Motor neuron (in vitro differentiated cells): ENCODE measurements around the gene STS. TPM values are rescaled to one million over a fixed set of nuclear protein-coding genes. Genes with fewer than 3 reads are reported as not detected.

Experiments
- ATAC-seq, 8 experiments: fragments of 200-7000 bp; cut with Tn5 transposase; replicated peaks in 6 of 8; 2 replicates each; pipeline ENCODE4 v1.8.0; 2021; ENCODE audit warnings: mild to moderate bottlenecking in 8 of 8, moderate library complexity in 8 of 8
- H3K27ac ChIP-seq, 2 donors: fragments of 250-450 bp; sonication (Bioruptor Pico); 2 replicates each; pipeline ENCODE4 v1.9.0; 2021; ENCODE audit warnings: antibody characterized with exemption in 2 of 2, mild to moderate bottlenecking in 2 of 2, moderate library complexity in 1 of 2
- H3K4me1 ChIP-seq, 2 donors: fragments of 250-450 bp; sonication (Bioruptor Pico); replicated peaks in 1 of 2; 2 replicates each; pipeline ENCODE4 v1.6.1; 2021; ENCODE audit warnings: antibody characterized with exemption in 2 of 2, mild to moderate bottlenecking in 2 of 2, moderate library complexity in 1 of 2
- H3K4me3 ChIP-seq, 5 donors: fragments of 250-450 bp; sonication (Bioruptor Pico); 2 replicates each; pipeline ENCODE4 v1.9.0; 2021; ENCODE audit warnings: antibody characterized with exemption in 5 of 5, mild to moderate bottlenecking in 5 of 5, moderate library complexity in 4 of 5
- WGBS, 10 experiments: fragments of 450-650 bp; shearing (Covaris generic); methylation state at CpG; one replicate each; pipeline ENCODE4 v1.0.0; 2022; 5-methylcytosine and 5-hydroxymethylcytosine counted together
- in situ Hi-C, 9 experiments: fragments of 400-800 bp; cut with MboI; loops; one replicate each; pipeline ENCODE4 v1.15.0; 2021; ENCODE audit warnings: low sequenced_read_pairs in 9 of 9, low pct_unique_long_range_greater_than_20kb in 2 of 9; ENCODE audit not compliant: unreplicated experiment in 9 of 9
- total RNA-seq, 8 experiments: library from RNA; unstranded; fragments of 300-600 nt; gene quantifications; 2 replicates each; pipeline versions ENCODE4 v1.2.3 to v1.2.4, GENCODE V29; 2022

The STS gene
- total RNA-seq, 8 experiments from 2014 or later = 2.9 to 41.0 (median 7.4) TPM

- Histone ChIP-seq H3K4me1 (peaks cover 0 to 4% of the 10 kb centered on the region in 2 donors), H3K27ac (no peak overlapping the region), H3K4me3 (no peak overlapping the region)
- peak in 6 of 8 experiments; percentile 39 to 90 (median 58) for ATAC-seq
- in situ Hi-C loops = no loop called here
- 67 to 100% (median 90%) methylated on average over 1 to 5 of the region's 7 CpGs; no CpG with 5 or more reads in 5 of the 10 experiments for WGBS, 10 experiments
Measured at GRCh38 chrX:7119950-7120877, 27.3 kb upstream of the STS start.

GRCh38 chrX:7120878-7121219 lies 26.7 kb upstream of the STS start:
- Histone ChIP-seq H3K4me1 (peaks cover 0 to 4% of the 10 kb centered on the region in 2 donors), H3K27ac (no peak overlapping the region), H3K4me3 (no peak overlapping the region)
- 0 to 60% (median 33%) methylated on average over 1 to 2 of the region's 2 CpGs; no CpG with 5 or more reads in 6 of the 10 experiments for WGBS, 10 experiments
- peak in 4 of 8 experiments; percentile 28 to 78 (median 42) for ATAC-seq
- in situ Hi-C loops = no loop called here

GRCh38 chrX:7127056-7127455 lies 20.5 kb upstream of the STS start:
- no peaks in the 10 kb centered on the region for H3K4me1 ChIP-seq
- ATAC-seq = peak in 1 of 8 experiments; percentile 14
- no peak overlapping the region for H3K27ac ChIP-seq
- no peak overlapping the region for H3K4me3 ChIP-seq
- 67 to 100% (median 100%) methylated on average over 1 to 2 of the region's 2 CpGs; no CpG with 5 or more reads in 7 of the 10 experiments for WGBS, 10 experiments
- in situ Hi-C loops = no loop called here

- WGBS, 10 experiments = 89% methylated on average over 9 of the region's 13 CpGs; no CpG with 5 or more reads in 9 of the 10 experiments
- in situ Hi-C loops = no loop called here
- Histone ChIP-seq H3K4me3 (no peak overlapping the region), H3K4me1 (peaks cover 7 to 12% of the 10 kb centered on the region in 2 donors), H3K27ac (no peak overlapping the region)
- ATAC-seq = no peak
Measured at GRCh38 chrX:7131621-7132020, 15.9 kb upstream of the STS start.

- Histone ChIP-seq H3K4me3 (no peak overlapping the region), H3K27ac (peak overlapping the region in 1 of 2 donors; percentile 64), H3K4me1 (peaks cover 7 to 12% of the 10 kb centered on the region in 2 donors)
- ATAC-seq = peak in 4 of 8 experiments; percentile 22 to 99 (median 96)
- 17 to 100% (median 93%) methylated on average over 1 to 3 of the region's 3 CpGs; no CpG with 5 or more reads in 6 of the 10 experiments for WGBS, 10 experiments
- in situ Hi-C loops = no loop called here
Measured at GRCh38 chrX:7132335-7133049, 15.0 kb upstream of the STS start.

GRCh38 chrX:7133050-7133440 lies 14.5 kb upstream of the STS start:
- no peak overlapping the region for H3K4me3 ChIP-seq
- in situ Hi-C loops = no loop called here
- 37 to 100% (median 54%) methylated on average over 1 to 5 of the region's 8 CpGs; no CpG with 5 or more reads in 6 of the 10 experiments for WGBS, 10 experiments
- peak; percentile 24 to 84 (median 52) for ATAC-seq
- H3K4me1 ChIP-seq = peaks cover 7 to 12% of the 10 kb centered on the region in 2 donors
- H3K27ac ChIP-seq = peak overlapping the region in 1 of 2 donors; percentile 64

GRCh38 chrX:7134981-7135380 lies 12.5 kb upstream of the STS start:
- no peak overlapping the region for H3K4me3 ChIP-seq
- in situ Hi-C loops = no loop called here
- 100% methylated on average over 1 to 2 of the region's 2 CpGs; no CpG with 5 or more reads in 5 of the 10 experiments for WGBS, 10 experiments
- no peak overlapping the region for H3K27ac ChIP-seq
- ATAC-seq = no peak
- peaks cover 7 to 12% of the 10 kb centered on the region in 2 donors for H3K4me1 ChIP-seq

- peak in 2 of 8 experiments; percentile 67 to 69 for ATAC-seq
- WGBS, 10 experiments = 92 to 100% methylated on average over 1 to 5 of the region's 9 CpGs; no CpG with 5 or more reads in 8 of the 10 experiments
- in situ Hi-C loops = no loop called here
- Histone ChIP-seq H3K27ac (no peak overlapping the region), H3K4me3 (no peak overlapping the region), H3K4me1 (no peaks in the 10 kb centered on the region)
Measured at GRCh38 chrX:7139202-7140081, 8.1 kb upstream of the STS start.

- H3K4me1 ChIP-seq = peaks cover 2 to 8% of the 10 kb centered on the region in 2 donors
- no peak overlapping the region for H3K4me3 ChIP-seq
- 80 to 100% methylated on average over 1 of the region's 1 CpG; no CpG with 5 or more reads in 8 of the 10 experiments for WGBS, 10 experiments
- in situ Hi-C loops = no loop called here
- no peak overlapping the region for H3K27ac ChIP-seq
- ATAC-seq = no peak
Measured at GRCh38 chrX:7143076-7143475, 4.4 kb upstream of the STS start.

GRCh38 chrX:7143941-7144525 lies 3.5 kb upstream of the STS start:
- Histone ChIP-seq H3K4me1 (peaks cover 2 to 12% of the 10 kb centered on the region in 2 donors), H3K4me3 (no peak overlapping the region), H3K27ac (no peak overlapping the region)
- 40 to 100% (median 83%) methylated on average over 1 to 7 of the region's 8 CpGs; no CpG with 5 or more reads in 4 of the 10 experiments for WGBS, 10 experiments
- no peak for ATAC-seq
- in situ Hi-C loops = no loop called here

GRCh38 chrX:7145454-7145853 lies 2.1 kb upstream of the STS start:
- in situ Hi-C loops = no loop called here
- no peak overlapping the region for H3K4me3 ChIP-seq
- H3K4me1 ChIP-seq = peaks cover 2 to 14% of the 10 kb centered on the region in 2 donors
- H3K27ac ChIP-seq = no peak overlapping the region
- WGBS, 10 experiments = 0 to 90% (median 58%) methylated on average over 1 to 3 of the region's 3 CpGs; no CpG with 5 or more reads in 2 of the 10 experiments
- ATAC-seq = no peak
